Smooth muscle cell (in vitro differentiated cells): ENCODE results near the gene ATOSA. TPM values are rescaled to one million over a fixed set of nuclear protein-coding genes. Genes with fewer than 3 reads are reported as not detected.

Source experiments
- DNase-seq: peaks from one replicate; lab custom pipeline; 2025; ENCODE audit not compliant: unreplicated experiment; lab: John Stamatoyannopoulos, UW
- H2AFZ ChIP-seq: fragments of 200-600 bp; sonication (generic); 2 replicates; pipeline ENCODE4 v1.6.0; 2016; ENCODE audit warnings: antibody characterized with exemption, low read depth, mild to moderate bottlenecking
- H3F3A ChIP-seq: fragments of 200-600 bp; sonication (generic); 2 replicates; pipeline ENCODE4 v1.6.0; 2017; ENCODE audit warnings: antibody characterized with exemption, low read depth
- H3K27ac ChIP-seq: fragments of 200-600 bp; sonication (generic); 2 replicates; pipeline ENCODE4 v1.5.1; 2016; ENCODE audit warnings: low read depth, mild to moderate bottlenecking
- H3K27me3 ChIP-seq: fragments of 200-600 bp; sonication (generic); 2 replicates; pipeline ENCODE4 v1.6.1; 2016; ENCODE audit warnings: low read depth, mild to moderate bottlenecking
- H3K36me3 ChIP-seq: fragments of 200-600 bp; sonication (generic); 2 replicates; pipeline ENCODE4 v1.5.1; 2016; ENCODE audit warnings: low read depth
- H3K4me1 ChIP-seq: fragments of 200-600 bp; sonication (generic); 2 replicates; pipeline ENCODE4 v1.5.1; 2016; ENCODE audit warnings: low read depth
- H3K4me2 ChIP-seq: fragments of 200-600 bp; sonication (generic); 2 replicates; pipeline ENCODE4 v1.6.0; 2016; ENCODE audit warnings: mild to moderate bottlenecking
- H3K4me3 ChIP-seq: fragments of 200-600 bp; sonication (generic); 2 replicates; pipeline ENCODE4 v1.5.1; 2016; ENCODE audit warnings: mild to moderate bottlenecking
- H3K79me2 ChIP-seq: fragments of 200-600 bp; sonication (generic); 2 replicates; pipeline ENCODE4 v1.6.0; 2016; ENCODE audit warnings: low read depth, mild to moderate bottlenecking
- H3K9ac ChIP-seq: fragments of 200-600 bp; sonication (generic); 2 replicates; pipeline ENCODE4 v1.6.0; 2016; ENCODE audit warnings: low read depth
- H3K9me3 ChIP-seq: fragments of 200-600 bp; sonication (generic); replicated peaks from 2 replicates; pipeline ENCODE4 v1.5.1; 2016; ENCODE audit warnings: low read depth
- H4K20me1 ChIP-seq: fragments of 200-600 bp; sonication (generic); 2 replicates; pipeline ENCODE4 v1.6.0; 2016; ENCODE audit warnings: low read depth
- WGBS: methylation state at CpG from one replicate; pipeline ENCODE4 v1.1.7; 2016; ENCODE audit warnings: low lambda C conversion rate; 5-methylcytosine and 5-hydroxymethylcytosine counted together
- polyA plus RNA-seq: library from polyadenylated mRNA; unstranded; fragments of >200 nt; fragmentation: Nextera tagmentation; extraction: Ambion mirVana; gene quantifications from 2 replicates; pipeline ENCODE4 v1.2.1, GENCODE V29; 2016
- total RNA-seq: library from RNA; depleted of rRNA; stranded (reverse); fragments of >200 nt; gene quantifications from 2 replicates; pipeline ENCODE4 v1.2.3, GENCODE V29; 2014
- TF ChIP-seq, protein P1 (sequence below): fragments of 200-600 bp; sonication (generic); IDR thresholded peaks from 2 replicates; pipeline ENCODE4 v1.5.1; 2017; ENCODE audit warnings: borderline replicate concordance, mild to moderate bottlenecking, antibody characterized with exemption; ENCODE audit not compliant: insufficient read depth, poor library complexity, severe bottlenecking

ATOSA gene
- total and polyA plus RNA-seq, 2 experiments from 2014 or later = 12.3 to 45.1 TPM

DNA sequence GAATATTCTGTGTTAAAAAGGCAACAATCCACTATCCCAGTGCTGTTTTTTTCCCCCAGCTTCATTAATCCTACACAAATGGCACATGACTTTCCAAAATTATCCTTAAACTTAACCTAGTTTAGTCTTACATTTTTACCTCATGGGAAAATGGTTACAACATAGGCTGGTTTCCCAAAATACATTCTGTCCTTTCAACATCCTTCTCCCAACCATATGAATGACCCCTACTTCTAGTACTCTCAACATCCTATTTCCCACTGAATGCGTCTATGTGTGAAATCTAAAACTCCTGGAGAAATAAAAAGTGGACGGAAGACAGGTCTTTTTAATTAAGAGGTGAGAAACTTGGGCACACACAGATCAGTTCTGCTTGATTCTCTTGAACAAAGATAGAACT is 33.3 kb downstream of the ATOSA start:
- Histone ChIP-seq H3F3A (no peaks in the 10 kb centered on the region), H3K4me3 (no peak overlapping the region), H3K27ac (no peak overlapping the region), H3K79me2 (peaks cover 21% of the 10 kb centered on the region), H3K36me3 (no peaks in the 10 kb centered on the region), H3K27me3 (no peaks in the 10 kb centered on the region), H3K9ac (no peak overlapping the region), H4K20me1 (no peaks in the 10 kb centered on the region), H3K9me3 (no peaks in the 10 kb centered on the region), H3K4me1 (peaks cover 14% of the 10 kb centered on the region), H2AFZ (no peak overlapping the region), H3K4me2 (no peak overlapping the region)
- no peak for DNase-seq
- WGBS = 100% methylated on average over 2 of the region's 2 CpGs
- TF ChIP-seq, protein P1, sequence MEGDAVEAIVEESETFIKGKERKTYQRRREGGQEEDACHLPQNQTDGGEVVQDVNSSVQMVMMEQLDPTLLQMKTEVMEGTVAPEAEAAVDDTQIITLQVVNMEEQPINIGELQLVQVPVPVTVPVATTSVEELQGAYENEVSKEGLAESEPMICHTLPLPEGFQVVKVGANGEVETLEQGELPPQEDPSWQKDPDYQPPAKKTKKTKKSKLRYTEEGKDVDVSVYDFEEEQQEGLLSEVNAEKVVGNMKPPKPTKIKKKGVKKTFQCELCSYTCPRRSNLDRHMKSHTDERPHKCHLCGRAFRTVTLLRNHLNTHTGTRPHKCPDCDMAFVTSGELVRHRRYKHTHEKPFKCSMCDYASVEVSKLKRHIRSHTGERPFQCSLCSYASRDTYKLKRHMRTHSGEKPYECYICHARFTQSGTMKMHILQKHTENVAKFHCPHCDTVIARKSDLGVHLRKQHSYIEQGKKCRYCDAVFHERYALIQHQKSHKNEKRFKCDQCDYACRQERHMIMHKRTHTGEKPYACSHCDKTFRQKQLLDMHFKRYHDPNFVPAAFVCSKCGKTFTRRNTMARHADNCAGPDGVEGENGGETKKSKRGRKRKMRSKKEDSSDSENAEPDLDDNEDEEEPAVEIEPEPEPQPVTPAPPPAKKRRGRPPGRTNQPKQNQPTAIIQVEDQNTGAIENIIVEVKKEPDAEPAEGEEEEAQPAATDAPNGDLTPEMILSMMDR = no peak

DNA sequence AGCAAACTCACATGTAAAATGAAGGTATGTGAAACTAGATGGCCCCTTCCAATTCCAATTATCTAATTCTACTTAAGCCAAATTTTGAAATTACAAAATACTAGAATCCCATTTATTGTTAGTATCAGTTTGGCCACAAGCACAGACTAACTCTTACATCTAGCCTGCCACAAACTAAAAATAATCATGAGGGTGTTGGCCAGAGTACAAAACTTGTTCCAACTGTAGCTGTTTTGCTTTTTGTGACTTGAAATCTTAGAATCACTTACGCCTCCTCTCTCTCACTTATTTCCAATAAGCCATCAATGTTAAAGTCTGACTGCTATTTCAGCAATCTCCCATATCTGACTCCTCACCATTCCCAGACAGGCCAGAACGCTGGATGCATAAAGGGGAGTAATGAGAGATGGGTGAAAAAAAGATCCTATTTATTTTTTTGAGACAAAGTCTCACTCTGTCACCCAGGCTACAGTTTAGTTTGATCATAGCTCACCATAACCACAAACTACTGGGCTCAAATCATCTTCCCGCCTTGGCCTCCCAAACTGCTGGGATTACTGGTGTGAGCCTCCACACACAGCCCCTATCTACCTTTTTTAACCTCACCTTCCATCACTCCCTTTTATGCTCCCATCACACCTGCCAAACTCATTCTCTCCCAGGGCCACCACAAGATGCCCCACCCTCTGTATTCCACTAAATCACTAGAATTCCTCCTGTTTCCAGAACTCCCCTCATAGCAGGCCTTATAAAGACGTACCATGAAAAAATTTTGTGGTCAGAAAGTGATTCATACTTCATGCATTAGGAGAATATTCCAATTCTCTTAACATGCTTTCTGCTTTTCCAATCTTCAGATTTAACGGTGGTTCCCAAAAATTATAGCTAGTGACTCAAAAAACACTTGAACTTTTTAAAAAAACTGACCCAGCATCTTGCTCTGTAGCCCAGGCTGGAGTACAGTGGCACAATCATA is 36.5 kb downstream of the ATOSA start:
- TF ChIP-seq, protein P1 = no peak
- Histone ChIP-seq H3K27ac (peak overlapping the region; percentile 8), H3K79me2 (peaks cover under 1% of the 10 kb centered on the region), H3K9me3 (no peaks in the 10 kb centered on the region), H3K4me2 (no peak overlapping the region), H3K36me3 (no peaks in the 10 kb centered on the region), H4K20me1 (no peaks in the 10 kb centered on the region), H3K4me3 (no peak overlapping the region), H3K9ac (no peak overlapping the region), H3K4me1 (no peaks in the 10 kb centered on the region), H2AFZ (no peak overlapping the region), H3F3A (no peaks in the 10 kb centered on the region), H3K27me3 (no peaks in the 10 kb centered on the region)
- no peak for DNase-seq
- 53% methylated on average over 5 of the region's 5 CpGs for WGBS

DNA sequence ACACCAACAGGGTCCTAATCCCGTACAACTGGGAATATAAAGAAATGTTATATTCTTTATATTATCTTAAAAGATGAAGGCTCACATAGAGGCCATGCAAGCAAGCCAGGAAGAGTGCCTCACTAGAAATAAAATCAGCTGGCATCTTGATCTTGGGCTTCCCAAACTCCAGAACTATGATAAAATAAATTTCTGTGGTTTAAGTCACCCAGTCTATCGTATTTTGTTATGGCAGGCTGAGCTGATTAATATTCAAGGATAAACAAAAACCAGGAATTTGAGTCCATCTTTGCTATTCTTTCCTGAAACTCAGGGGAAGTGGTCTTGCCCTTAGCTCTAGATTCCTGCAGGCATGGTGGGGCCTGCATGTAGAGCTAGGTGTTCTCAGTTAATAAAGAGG is 42.7 kb downstream of the ATOSA start:
- DNase-seq = no peak
- no peak overlapping the region for H3K27ac ChIP-seq
- no peaks in the 10 kb centered on the region for H3K4me1 ChIP-seq
- H3K4me2 ChIP-seq = no peak overlapping the region
- H3K9ac ChIP-seq = no peak overlapping the region
- H3K4me3 ChIP-seq = no peak overlapping the region
- TF ChIP-seq, protein P1 = no peak
- WGBS = 89% methylated on average over 2 of the region's 2 CpGs
- no peaks in the 10 kb centered on the region for H3F3A ChIP-seq
- no peaks in the 10 kb centered on the region for H3K9me3 ChIP-seq
- no peaks in the 10 kb centered on the region for H3K36me3 ChIP-seq
- H2AFZ ChIP-seq = no peak overlapping the region
- H4K20me1 ChIP-seq = peaks cover 31% of the 10 kb centered on the region
- H3K79me2 ChIP-seq = peaks cover 6% of the 10 kb centered on the region
- H3K27me3 ChIP-seq = no peaks in the 10 kb centered on the region

DNA sequence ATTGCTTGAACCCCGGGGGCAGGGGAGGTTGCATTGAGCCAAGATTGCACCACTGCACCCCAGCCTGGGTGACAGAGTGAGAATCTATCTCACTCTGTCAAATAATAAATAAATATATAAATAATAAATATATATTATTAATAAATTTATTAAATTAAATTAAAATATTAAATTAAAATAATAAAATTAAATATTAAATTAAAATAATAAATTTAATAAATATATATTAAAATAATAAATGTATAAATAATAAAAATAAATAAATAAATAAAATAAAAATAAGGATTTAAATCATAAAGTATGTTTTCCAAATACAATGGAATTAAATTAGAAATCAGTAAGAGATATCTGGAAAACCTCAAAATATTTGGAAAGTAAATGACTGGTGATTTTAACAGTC is 43.3 kb downstream of the ATOSA start:
- Histone ChIP-seq H3F3A (no peaks in the 10 kb centered on the region), H3K4me3 (no peak overlapping the region), H3K9me3 (no peaks in the 10 kb centered on the region), H3K79me2 (peaks cover 6% of the 10 kb centered on the region), H2AFZ (no peak overlapping the region), H3K36me3 (no peaks in the 10 kb centered on the region), H4K20me1 (peaks cover 37% of the 10 kb centered on the region), H3K4me2 (no peak overlapping the region), H3K4me1 (no peaks in the 10 kb centered on the region), H3K27me3 (no peaks in the 10 kb centered on the region), H3K27ac (no peak overlapping the region), H3K9ac (no peak overlapping the region)
- no peak for DNase-seq
- TF ChIP-seq, protein P1 = no peak
- WGBS = 95% methylated on average over 1 of the region's 1 CpG
